Measurements from ENCODE around the gene VSTM2B. TPM values are rescaled to one million over a fixed set of nuclear protein-coding genes. Genes with fewer than 3 reads are reported as not detected.

The VSTM2B gene
- total and polyA plus RNA-seq, 7 experiments from 2014 or later, result 0.24 TPM; not detected in 6

DNA sequence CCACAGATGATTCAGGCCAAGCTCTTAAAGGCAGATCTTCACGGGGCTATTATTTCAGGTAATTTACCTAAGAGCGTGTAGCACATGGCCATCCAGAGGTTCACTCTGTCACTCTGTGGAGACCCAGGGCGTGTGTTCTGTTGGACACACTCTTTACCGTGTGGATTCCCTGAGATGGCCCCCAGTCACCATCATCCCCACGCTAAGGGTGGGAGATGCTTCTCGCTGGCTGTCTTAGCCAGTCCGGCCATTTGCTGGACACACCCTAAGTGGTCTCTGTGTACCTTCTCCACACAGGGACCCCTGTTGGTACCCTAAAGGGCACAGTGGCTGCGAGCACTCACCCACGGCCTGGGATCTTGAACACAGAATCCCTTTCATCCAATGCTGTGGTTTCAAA lies 86.3 kb downstream of the VSTM2B start:
- H3K27ac ChIP-seq (ENCODE audit: low read depth, low read length), result no peak overlapping the region
- Mint-ChIP-seq H3K27me3 (no peaks in the 10 kb centered on the region), H3K4me3 (no peak overlapping the region), H3K4me1 (peaks cover 11 to 27% (median 20%) of the 10 kb centered on the region in 7 donors), H3K36me3 (peaks cover 20 to 66% (median 28%) of the 10 kb centered on the region in 5 donors), H3K27ac (peak overlapping the region in 1 of 9 donors; percentile 7), H3K9me3 (no peaks in the 10 kb centered on the region)
- no peaks in the 10 kb centered on the region for H3K27me3 ChIP-seq (ENCODE audit: control insufficient read depth in 2 of 2, insufficient read depth in 2 of 2, low read length in 2 of 2)
- ATAC-seq, result no peak
- CTCF ChIA-PET, result interaction anchor here (1.0 to 5.8 kb wide), 6 partner anchors 49 to 102 kb away, joined by 3 to 115 read pairs (median 49); partner anchors contain the start of genes C19orf12 and PLEKHF1
- H3K9me3 ChIP-seq (ENCODE audit: control insufficient read depth in 2 of 3, low read length in 3 of 3), result no peaks in the 10 kb centered on the region
- no peak overlapping the region for H3K4me3 ChIP-seq (ENCODE audit: low read length)
- POLR2A ChIA-PET, result interaction anchor here (0.9 to 9.9 kb wide), 7 partner anchors 10 to 101 kb away, joined by 3 to 198 read pairs (median 9); partner anchors contain the start of gene C19orf12
- H3K4me1 ChIP-seq (ENCODE audit: control insufficient read depth in 2 of 2, insufficient read depth in 2 of 2, low read length in 2 of 2), result peaks cover 8 to 10% of the 10 kb centered on the region in 2 donors
- intact Hi-C loops (cut with micrococcal nuclease), result no loop called here
- DNase-seq, result no peak
- peaks cover 16 to 83% (median 28%) of the 10 kb centered on the region in 3 experiments for H3K36me3 ChIP-seq (ENCODE audit: control insufficient read depth in 2 of 3, insufficient read depth in 3 of 3, low read length in 3 of 3)

GRCh38 chr19:29612801-29613595 lies 87.2 kb downstream of the VSTM2B start:
- Mint-ChIP-seq H3K9me3 (no peaks in the 10 kb centered on the region), H3K27ac (no peak overlapping the region), H3K27me3 (no peaks in the 10 kb centered on the region), H3K4me1 (peaks cover 11 to 25% (median 21%) of the 10 kb centered on the region in 7 donors), H3K36me3 (peaks cover 20 to 66% (median 28%) of the 10 kb centered on the region in 5 donors), H3K4me3 (no peak overlapping the region)
- no peak for ATAC-seq
- DNase-seq, result no peak
- ChIA-PET POLR2A (interaction anchor here (1.1 to 9.9 kb wide), 3 partner anchors 33 to 100 kb away, joined by 5 to 198 read pairs (median 5); partner anchors contain the start of gene C19orf12), CTCF (interaction anchor here (3.9 to 5.8 kb wide), 4 partner anchors 54 to 101 kb away, joined by 36 to 115 read pairs (median 80); partner anchors contain the start of genes C19orf12 and PLEKHF1)
- Histone ChIP-seq H3K9me3 (ENCODE audit: control insufficient read depth in 2 of 3, low read length in 3 of 3) (no peaks in the 10 kb centered on the region), H3K4me3 (ENCODE audit: low read length) (no peak overlapping the region), H3K27ac (ENCODE audit: low read depth, low read length) (no peak overlapping the region), H3K4me1 (ENCODE audit: control insufficient read depth in 2 of 2, insufficient read depth in 2 of 2, low read length in 2 of 2) (peaks cover 4 to 10% of the 10 kb centered on the region in 2 donors), H3K27me3 (ENCODE audit: control insufficient read depth in 2 of 2, insufficient read depth in 2 of 2, low read length in 2 of 2) (no peaks in the 10 kb centered on the region), H3K36me3 (ENCODE audit: control insufficient read depth in 2 of 3, insufficient read depth in 3 of 3, low read length in 3 of 3) (peaks cover 16 to 86% (median 28%) of the 10 kb centered on the region in 3 experiments)
- intact Hi-C loops (cut with micrococcal nuclease), result no loop called here

GRCh38 chr19:29614046-29614445 lies 88.3 kb downstream of the VSTM2B start:
- Mint-ChIP-seq H3K36me3 (peaks cover 17 to 61% (median 25%) of the 10 kb centered on the region in 5 donors), H3K4me1 (peaks cover 11 to 22% (median 19%) of the 10 kb centered on the region in 7 donors), H3K4me3 (no peak overlapping the region), H3K27ac (no peak overlapping the region), H3K27me3 (no peaks in the 10 kb centered on the region), H3K9me3 (no peaks in the 10 kb centered on the region)
- no peaks in the 10 kb centered on the region for H3K9me3 ChIP-seq (ENCODE audit: control insufficient read depth in 2 of 3, low read length in 3 of 3)
- no peaks in the 10 kb centered on the region for H3K27me3 ChIP-seq (ENCODE audit: control insufficient read depth in 2 of 2, insufficient read depth in 2 of 2, low read length in 2 of 2)
- H3K4me3 ChIP-seq (ENCODE audit: low read length), result no peak overlapping the region
- no peak overlapping the region for H3K27ac ChIP-seq (ENCODE audit: low read depth, low read length)
- DNase-seq (no peak), ATAC-seq (no peak)
- intact Hi-C loops (cut with micrococcal nuclease), result no loop called here
- H3K4me1 ChIP-seq (ENCODE audit: control insufficient read depth in 2 of 2, insufficient read depth in 2 of 2, low read length in 2 of 2), result peaks cover 4 to 10% of the 10 kb centered on the region in 2 donors
- ChIA-PET POLR2A (interaction anchor here (1.1 to 1.8 kb wide), 3 partner anchors 8 to 47 kb away, joined by 5 to 6 read pairs (median 5); partner anchors contain the start of gene POP4), CTCF (interaction anchor here (0.7 kb wide), 2 partner anchors 53 to 59 kb away, joined by 3 read pairs; no protein-coding TSS in a partner anchor)
- H3K36me3 ChIP-seq (ENCODE audit: control insufficient read depth in 2 of 3, insufficient read depth in 3 of 3, low read length in 3 of 3), result peaks cover 16 to 79% (median 23%) of the 10 kb centered on the region in 3 experiments

Other genes starting within 250 kb of the VSTM2B start
- gene POP4, start 80.3 kb downstream of the VSTM2B start, total RNA-seq, result 10 to 100 TPM; 45.3 to 99.1 (median 53.4) TPM
- 100 to 1,000 TPM; 137 to 156 TPM for gene POP4, start 80.3 kb downstream of the VSTM2B start, polyA plus RNA-seq
- gene PLEKHF1, start 139.5 kb downstream of the VSTM2B start, total RNA-seq, result 10 to 100 TPM; 11.1 to 47.2 (median 17.5) TPM
- 10 to 100 TPM; 11.5 to 37.6 TPM for gene PLEKHF1, start 139.5 kb downstream of the VSTM2B start, polyA plus RNA-seq
- 10 to 100 TPM; 19.8 to 51.5 (median 24.6) TPM for gene C19orf12, start 189.3 kb downstream of the VSTM2B start, total RNA-seq
- 10 to 100 TPM; 17.6 to 23.3 TPM for gene C19orf12, start 189.3 kb downstream of the VSTM2B start, polyA plus RNA-seq

All from naive thymus-derived CD4-positive, alpha-beta T cell (primary cell).